NCI-H2227 treated with DMSO at 0.1 percent for 48 hours (cell line): ENCODE data around the gene MAPK13.

Source experiments
- DNase-seq: peaks from one replicate; lab custom pipeline; 2025; lab: John Stamatoyannopoulos, UW

MAPK13 gene

DNA sequence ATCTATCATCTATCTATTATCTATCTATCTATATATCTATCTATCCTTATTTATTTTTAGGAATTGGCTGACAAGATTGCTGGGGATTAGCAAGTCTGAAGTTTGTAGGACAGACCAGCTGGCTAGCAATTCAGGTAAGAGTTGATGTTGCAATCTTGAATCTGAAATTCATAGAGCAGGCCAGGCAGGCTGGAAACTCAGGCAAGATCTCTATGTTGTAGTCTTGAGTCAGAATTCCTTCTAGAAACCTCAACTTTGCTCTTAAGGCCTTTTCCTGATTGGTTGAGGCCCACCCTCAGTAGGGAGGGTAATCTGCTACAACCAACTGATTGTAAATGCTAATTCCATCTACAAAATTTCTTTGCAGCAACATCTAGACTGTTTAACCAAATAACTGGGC is 19.2 kb downstream of the MAPK13 start:
- no peak for DNase-seq

DNA sequence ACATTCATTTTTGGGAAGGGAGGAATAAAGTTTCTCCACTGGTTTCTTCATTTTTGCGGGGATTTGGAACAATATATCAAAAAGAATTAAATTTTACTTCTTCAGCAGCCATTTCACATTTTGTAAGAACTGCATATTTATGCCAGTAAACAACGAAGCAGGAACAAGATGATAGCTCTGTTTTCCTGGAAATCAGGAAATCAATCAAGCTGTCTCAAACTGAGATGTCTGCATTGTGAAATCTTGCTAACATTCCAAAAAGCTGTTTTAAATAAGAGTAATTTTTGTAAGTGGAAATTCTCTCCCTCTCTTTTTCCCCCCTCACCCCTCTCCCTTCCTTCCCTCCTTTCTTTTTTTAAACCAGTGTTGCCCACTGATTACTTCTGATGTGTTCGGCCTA is 20.0 kb downstream of the MAPK13 start:
- no peak for DNase-seq

DNA sequence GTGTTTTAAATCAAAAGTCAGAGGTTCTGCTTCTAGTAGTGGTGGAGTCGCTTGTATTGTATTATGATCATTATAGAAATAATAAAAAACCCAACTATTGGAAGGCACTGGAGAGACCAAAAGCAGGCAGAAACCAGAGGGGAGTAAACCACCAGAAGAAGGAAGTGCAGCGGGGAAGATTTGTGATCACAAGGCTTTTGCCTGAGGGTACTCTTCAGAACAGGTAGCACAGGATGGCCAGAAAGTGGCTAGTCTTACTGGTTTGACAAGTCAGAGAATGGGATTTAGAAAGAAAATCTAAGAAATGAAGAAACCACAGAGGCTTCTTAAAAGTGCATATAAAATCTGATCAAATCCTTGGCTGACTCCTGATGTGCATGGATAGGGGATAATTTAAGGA is 24.0 kb downstream of the MAPK13 start:
- no peak for DNase-seq

DNA sequence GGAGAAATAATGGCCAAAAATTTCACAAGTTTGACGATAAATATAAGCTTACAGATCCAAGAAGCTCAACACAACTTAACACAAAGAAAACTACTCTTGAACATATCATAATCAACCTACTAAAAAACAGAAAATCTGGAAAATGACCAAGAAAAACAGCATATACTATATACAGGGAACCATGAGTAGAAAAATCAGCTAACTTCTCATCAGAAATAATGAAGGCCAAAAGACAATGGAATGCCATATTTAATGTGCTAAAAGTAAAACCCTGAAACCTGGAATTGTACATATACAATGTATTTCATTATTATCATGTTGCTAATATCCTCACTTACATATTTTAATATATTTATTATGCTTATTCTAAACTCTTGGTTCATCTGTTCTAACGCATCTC is 25.3 kb downstream of the MAPK13 start:
- DNase-seq: no peak

DNA sequence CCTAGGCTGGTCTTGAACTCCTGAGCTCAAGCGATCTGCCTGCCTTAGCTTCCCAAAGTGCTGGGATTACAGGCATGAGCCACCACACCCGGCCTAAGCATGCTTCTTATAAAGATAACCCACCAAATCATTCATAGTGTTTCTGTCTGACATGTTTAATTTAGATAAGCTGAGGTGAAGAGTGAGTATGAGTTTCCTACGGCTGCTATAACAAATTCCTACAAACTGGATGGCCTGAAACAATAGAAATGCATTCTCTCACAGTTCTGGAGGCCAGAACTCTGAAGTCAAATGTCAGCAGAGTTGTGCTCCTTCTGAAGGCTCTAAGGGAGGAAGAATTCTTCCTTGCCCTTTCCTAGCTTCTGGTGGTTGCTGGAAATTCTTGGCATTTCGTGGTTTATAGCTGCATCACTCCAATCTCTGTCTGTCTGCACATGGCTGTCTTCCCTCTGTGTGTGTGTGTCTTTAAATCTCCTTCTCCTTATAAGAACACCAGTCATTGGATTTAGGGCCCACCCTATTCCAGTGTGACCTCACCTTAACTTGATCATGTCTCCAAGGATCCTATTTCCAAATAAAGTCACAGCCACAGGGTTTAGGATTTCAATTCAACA is 29.9 kb downstream of the MAPK13 start:
- DNase-seq: no peak

DNA sequence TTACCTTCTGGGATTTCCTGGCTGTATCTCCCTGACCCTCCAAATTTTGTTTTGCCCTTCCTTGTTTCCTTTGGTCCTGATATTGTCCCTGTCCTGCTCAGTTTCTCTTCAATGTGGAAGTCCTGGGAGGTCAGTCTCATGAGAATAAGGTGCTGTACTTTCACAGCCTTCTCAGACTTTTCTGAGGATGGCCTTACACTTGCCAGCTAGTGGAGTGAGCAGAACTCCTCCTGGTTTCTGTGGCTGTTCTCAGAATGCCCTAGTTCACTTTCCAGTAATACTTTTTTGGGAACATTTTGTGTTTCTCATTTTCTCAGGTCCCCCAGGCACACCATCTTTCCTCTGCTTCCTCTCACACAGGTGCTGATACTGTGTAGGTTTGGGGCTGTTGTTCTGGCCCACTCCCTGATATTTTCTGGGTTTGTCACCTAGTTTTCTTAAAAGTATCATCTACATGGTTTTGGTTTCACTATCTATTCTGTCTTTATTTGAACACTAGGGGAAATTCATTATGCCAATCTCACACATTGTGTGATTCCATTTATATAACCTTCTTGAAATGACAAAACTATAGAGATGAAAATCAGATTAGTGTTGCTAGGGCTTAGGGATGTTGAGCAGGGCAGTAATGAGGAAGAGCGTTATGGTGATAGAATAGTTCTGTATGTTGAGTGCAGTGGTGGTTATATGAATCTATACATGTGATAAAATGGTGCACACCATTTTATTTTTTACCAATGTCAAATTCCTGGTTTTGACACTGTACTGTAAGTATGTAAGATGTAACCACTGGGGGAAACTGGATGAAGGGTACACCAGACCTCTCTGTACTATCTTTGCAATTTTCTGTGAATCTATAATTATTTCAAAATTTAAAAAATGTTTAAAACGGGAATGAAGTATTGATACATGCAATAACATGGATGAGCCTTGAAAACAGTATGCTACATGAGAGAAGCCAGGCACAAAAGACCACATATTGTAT is 39.0 kb downstream of the MAPK13 start:
- no peak for DNase-seq

DNA sequence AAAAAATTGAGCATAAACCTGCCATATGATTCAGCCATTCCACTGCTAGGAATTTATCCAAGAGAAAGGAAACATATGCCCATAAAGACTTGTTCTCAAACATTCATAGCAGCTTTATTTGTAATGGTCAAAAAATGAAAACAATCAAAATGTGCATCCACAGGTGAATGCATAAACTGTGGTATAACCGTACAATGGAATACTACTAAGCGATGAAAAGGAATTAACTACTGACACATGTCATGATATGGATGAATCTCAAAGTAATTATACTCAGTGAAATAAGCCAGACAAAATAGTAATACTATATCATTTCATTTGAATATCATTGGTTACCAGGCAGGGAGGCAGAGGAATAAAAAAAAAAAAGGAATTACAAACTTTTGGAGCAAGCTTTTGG is 40.4 kb downstream of the MAPK13 start:
- DNase-seq: no peak

DNA sequence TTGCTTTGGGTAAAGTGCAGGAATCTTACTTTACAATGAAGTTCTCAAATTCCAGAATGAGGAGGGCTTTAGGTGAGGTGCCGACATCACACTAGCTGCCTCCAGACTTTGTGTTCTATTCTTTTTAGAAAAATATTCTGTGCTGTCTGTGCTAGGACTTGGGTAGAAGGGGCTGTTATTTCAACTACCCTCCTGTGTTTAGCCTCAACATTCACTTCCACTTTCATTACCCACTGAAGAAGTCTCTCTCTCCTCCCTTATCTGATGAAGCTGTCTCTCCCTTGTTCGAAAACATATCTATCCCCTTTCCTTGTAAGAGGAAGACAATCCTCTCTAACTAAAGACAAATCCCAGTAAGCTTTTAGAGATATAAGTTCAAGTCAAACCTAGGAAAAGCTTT is 41.3 kb downstream of the MAPK13 start:
- DNase-seq: no peak

DNA sequence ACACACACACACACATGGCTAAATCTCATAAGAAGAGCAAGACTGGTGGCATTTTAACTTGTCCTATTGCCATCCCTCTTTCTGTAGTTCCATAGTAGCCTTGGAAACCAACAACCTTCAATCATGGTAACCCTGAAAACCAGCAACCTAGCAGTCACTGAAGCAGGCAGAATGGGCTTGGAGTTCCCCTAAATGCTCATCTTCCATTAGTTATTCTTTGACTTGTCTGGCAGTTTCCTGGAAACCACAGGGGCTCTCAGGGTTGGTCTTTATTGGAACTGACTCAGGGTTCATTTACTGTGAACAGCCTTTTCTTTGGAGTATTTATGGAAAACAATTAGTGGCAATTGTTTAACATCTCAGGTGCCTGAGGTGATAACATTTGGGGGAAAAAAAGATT is 46.9 kb downstream of the MAPK13 start:
- DNase-seq: no peak

DNA sequence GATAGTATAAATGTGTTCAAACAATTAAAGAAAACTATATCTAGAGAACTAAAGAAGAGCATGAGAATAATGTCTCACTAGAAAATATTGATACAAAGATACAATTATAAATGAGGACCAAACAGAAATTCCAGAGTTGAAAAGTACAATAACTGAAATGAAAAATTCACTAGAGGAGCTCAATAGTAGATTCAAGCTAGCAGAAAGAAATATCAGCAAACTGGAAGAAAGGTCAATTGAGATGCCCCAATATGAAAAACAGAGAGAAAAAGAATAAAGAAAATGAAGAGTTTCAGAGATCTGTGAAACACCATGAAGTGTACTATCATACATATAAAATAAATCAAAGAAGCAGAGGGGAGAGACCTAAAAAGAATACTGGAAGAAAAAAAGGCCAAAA is 48.2 kb downstream of the MAPK13 start:
- no peak for DNase-seq

DNA sequence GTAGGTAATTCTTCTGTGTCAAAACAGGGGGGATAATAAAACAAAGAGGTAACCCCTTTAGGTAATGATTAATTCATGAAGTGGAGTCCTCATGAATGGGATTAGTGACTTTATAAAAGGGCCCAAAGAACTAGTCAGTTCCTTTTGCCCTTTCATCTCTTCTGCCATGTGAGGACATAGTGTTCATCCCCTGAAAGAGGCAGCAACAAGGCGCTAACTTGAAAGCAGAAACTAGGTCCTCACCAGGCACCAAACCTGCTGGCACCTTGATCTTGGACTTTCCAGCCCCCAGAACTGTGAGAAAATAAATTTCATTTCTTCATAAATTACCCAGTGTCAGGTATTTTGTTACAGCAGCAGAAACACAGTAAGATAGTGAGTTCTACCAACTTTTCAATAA is 49.8 kb downstream of the MAPK13 start:
- DNase-seq: no peak

DNA sequence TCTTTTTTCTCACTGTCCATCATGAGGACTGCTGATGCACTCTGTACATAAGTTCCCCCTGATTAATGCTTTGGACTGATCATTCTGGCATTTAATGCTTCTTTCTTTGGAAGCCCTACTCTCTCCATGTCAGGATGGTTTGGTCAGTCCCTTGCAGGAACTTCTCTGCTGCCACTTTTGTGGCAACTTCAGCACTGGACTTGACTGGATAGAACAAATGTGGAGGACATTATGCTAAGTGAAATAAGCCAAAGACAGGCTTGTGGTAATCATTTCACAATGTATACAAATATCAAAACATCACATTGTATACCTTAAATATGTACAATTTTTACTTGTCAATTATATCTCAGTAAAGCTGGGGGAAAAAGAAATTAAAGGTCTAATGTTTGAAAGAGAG is 54.0 kb downstream of the MAPK13 start:
- DNase-seq: no peak

DNA sequence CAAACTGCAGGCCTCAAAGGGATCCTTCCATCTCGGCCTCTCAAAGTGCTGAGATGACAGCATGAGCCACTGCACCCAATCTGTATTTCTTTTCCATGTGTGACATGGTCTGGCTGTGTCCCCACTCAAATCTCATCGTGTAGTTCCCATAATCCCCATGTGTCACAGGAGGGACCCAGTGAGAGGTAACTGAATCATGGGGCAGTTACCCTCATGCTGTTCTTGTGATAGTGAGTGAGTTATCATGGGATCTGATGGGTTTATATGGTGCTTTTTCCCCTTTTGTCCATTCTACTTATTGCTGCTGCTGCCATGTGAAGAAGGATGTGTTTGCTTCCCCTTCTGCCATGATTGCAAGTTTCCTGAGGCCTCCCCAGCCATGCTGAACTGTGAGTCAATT is 55.9 kb downstream of the MAPK13 start:
- no peak for DNase-seq

DNA sequence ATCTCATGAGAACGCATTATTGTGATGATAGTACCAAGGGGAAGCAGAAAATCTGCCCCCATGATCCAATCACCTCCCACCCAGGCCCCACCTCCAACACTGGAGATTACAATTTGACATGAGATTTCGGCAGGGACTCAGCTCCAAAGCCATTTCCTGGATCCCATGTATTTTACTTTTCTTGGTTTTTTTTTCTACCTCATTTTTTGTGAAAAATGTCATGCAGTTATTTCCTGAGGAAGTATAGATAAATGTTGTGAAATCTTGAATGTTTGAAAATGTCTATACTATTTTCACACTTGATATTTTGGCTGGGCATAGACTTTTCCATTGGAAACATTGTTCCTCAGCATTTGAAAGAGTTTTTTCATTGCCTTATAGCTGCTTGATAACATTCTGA is 57.1 kb downstream of the MAPK13 start:
- DNase-seq: no peak
